Measurements from ENCODE around the gene ANKS1B.
"Not testable (repeated sequence)": the region's sequence is repeated elsewhere in the genome, so short reads cannot be mapped to it uniquely, and the experiment has no call there.

Gene ANKS1B

GRCh38 chr12:99267038-99267437, 717.7 kb downstream of the ANKS1B start:
- no peak for DNase-seq (ENCODE audit: low read depth)

- DNase-seq (ENCODE audit: low read depth): no peak
Measured at GRCh38 chr12:99265648-99266047, 719.1 kb downstream of the ANKS1B start.

GRCh38 chr12:99261256-99261655, 723.5 kb downstream of the ANKS1B start:
- DNase-seq (ENCODE audit: low read depth): no peak

- DNase-seq (ENCODE audit: low read depth): no peak
Measured at GRCh38 chr12:99260456-99260996, 724.2 kb downstream of the ANKS1B start.

GRCh38 chr12:99259040-99259934, 725.4 kb downstream of the ANKS1B start:
- DNase-seq (ENCODE audit: low read depth): no peak

- DNase-seq (ENCODE audit: low read depth): no peak
Measured at GRCh38 chr12:99257672-99258071, 727.1 kb downstream of the ANKS1B start.

GRCh38 chr12:99253068-99253467, 731.7 kb downstream of the ANKS1B start:
- DNase-seq (ENCODE audit: low read depth): no peak

- no peak for DNase-seq (ENCODE audit: low read depth)
Measured at GRCh38 chr12:99250091-99250490, 734.6 kb downstream of the ANKS1B start.

GRCh38 chr12:99249543-99249942, 735.2 kb downstream of the ANKS1B start:
- no peak for DNase-seq (ENCODE audit: low read depth)

- not testable (repeated sequence) for DNase-seq (ENCODE audit: low read depth)
Measured at GRCh38 chr12:99237907-99238538, 746.7 kb downstream of the ANKS1B start.

GRCh38 chr12:99235381-99235780, 749.4 kb downstream of the ANKS1B start:
- no peak for DNase-seq (ENCODE audit: low read depth)

GRCh38 chr12:99234702-99235101, 750.0 kb downstream of the ANKS1B start:
- DNase-seq (ENCODE audit: low read depth): no peak

- no peak for DNase-seq (ENCODE audit: low read depth)
Measured at GRCh38 chr12:99232324-99232723, 752.4 kb downstream of the ANKS1B start.

- no peak for DNase-seq (ENCODE audit: low read depth)
Measured at GRCh38 chr12:99231031-99231430, 753.7 kb downstream of the ANKS1B start.

- DNase-seq (ENCODE audit: low read depth): no peak
Measured at GRCh38 chr12:99224237-99224636, 760.5 kb downstream of the ANKS1B start.

- DNase-seq (ENCODE audit: low read depth): no peak
Measured at GRCh38 chr12:99223579-99223978, 761.2 kb downstream of the ANKS1B start.

GRCh38 chr12:99213047-99213446, 771.7 kb downstream of the ANKS1B start:
- DNase-seq (ENCODE audit: low read depth): no peak

GRCh38 chr12:99212275-99212674, 772.5 kb downstream of the ANKS1B start:
- DNase-seq (ENCODE audit: low read depth): no peak

- DNase-seq (ENCODE audit: low read depth): no peak
Measured at GRCh38 chr12:99205111-99205510, 779.6 kb downstream of the ANKS1B start.

- DNase-seq (ENCODE audit: low read depth): no peak
Measured at GRCh38 chr12:99201906-99202645, 782.7 kb downstream of the ANKS1B start.

GRCh38 chr12:99200711-99201384, 783.9 kb downstream of the ANKS1B start:
- DNase-seq (ENCODE audit: low read depth): no peak

GRCh38 chr12:99195474-99195873, 789.3 kb downstream of the ANKS1B start:
- DNase-seq (ENCODE audit: low read depth): no peak
